Left lung (tissue), 10 donors: Measurements from ENCODE around the gene MGMT. TPM values are rescaled to one million over a fixed set of nuclear protein-coding genes. Genes with fewer than 3 reads are reported as not detected.
A peak's percentile ranks its signal among the peaks of the same experiment; 100 is the strongest.

Source experiments
- ATAC-seq: fragments of 200-7000 bp; cut with Tn5 transposase; one replicate; pipeline ENCODE4 v1.9.1; 2020; ENCODE audit warnings: moderate library complexity
- DNase-seq, 4 donors: peaks; one replicate each; pipeline ENCODE4 v3.0.0-alpha.2; 2013 to 2020
- H3K27ac ChIP-seq, 2 donors: fragments of 200-600 bp; sonication (generic) in 1 of 2; one replicate each; pipeline versions ENCODE4 v1.5.0 to v1.8.0; 2020 to 2021
- H3K27me3 ChIP-seq, 2 donors: fragments of 200-600 bp; sonication (generic) in 1 of 2; one replicate each; pipeline versions ENCODE4 v1.5.0 to v1.8.0; 2020 to 2021
- H3K36me3 ChIP-seq, 2 donors: fragments of 200-600 bp; sonication (generic) in 1 of 2; one replicate each; pipeline versions ENCODE4 v1.5.0 to v1.8.0; 2020 to 2021
- H3K4me1 ChIP-seq, 2 donors: fragments of 200-600 bp; one replicate each; pipeline ENCODE4 v1.8.0; 2021
- H3K4me3 ChIP-seq, 2 donors: fragments of 200-600 bp; sonication (generic) in 1 of 2; one replicate each; pipeline versions ENCODE4 v1.5.0 to v1.8.0; 2020 to 2021; ENCODE audit warnings: mild to moderate bottlenecking in 1 of 2
- H3K9me3 ChIP-seq, 2 donors: fragments of 200-600 bp; sonication (generic) in 1 of 2; one replicate each; pipeline versions ENCODE4 v1.5.0 to v1.8.0; 2020 to 2021
- intact Hi-C, 2 donors: fragments of 100-400 bp; cut with DNase I; formaldehyde crosslinking; loops; one replicate each; pipeline versions ENCODE4 v1.11.2 to v1.14.2; 2022
- polyA plus RNA-seq, 6 donors: library from polyadenylated mRNA; unstranded; fragments of 120-200 nt; gene quantifications; one replicate each; pipeline ENCODE4 v1.2.1, GENCODE V29; 2013; ENCODE audit not compliant: insufficient read length in 6 of 6
- total RNA-seq, 2 donors: library from RNA; stranded (reverse); fragmentation: NEBNext Ultra II Directional; extraction: Animal tissue kit (Norgen Biotek cat#: 25700); gene quantifications; one replicate each; pipeline ENCODE4 v1.2.1, GENCODE V29; 2021
- TF ChIP-seq, protein P1 (sequence below), 2 donors: fragments of 200-600 bp; sonication (generic) in 1 of 2; IDR thresholded peaks; one replicate each; pipeline versions ENCODE4 v1.5.0 to v1.8.0; 2021; ENCODE audit warnings: antibody characterized with exemption in 2 of 2
- donor health status: DM: no; HTN: yes; CAD: no.
- donor health status: DM: no; HTN: no; CAD: no.

Gene MGMT
- total and polyA plus RNA-seq, 8 donors, result 13.1 to 25.5 (median 17.0) TPM

DNA sequence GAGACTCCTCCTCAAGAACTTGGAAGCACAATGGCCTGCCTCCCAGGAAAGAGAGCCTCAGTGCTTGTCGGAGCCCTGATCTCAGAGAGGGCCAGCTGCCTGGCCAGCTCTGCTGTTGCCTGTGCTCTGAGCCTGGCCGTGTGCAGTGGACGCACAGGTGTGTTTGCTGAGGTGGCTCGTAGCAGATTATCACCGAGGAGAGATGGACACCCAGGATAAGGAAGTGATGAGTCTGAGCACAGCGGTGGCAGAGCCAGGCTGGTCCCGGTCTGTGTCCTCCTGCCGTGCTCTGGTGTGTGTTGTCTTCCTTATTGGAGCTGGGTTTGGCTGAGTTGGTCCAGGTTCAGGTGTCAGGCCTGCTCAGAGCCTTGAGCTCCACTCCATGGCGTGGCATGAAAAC is 288.6 kb downstream of the MGMT start:
- no peaks in the 10 kb centered on the region for H3K27me3 ChIP-seq
- peaks cover 0 to 30% of the 10 kb centered on the region in 2 donors for H3K9me3 ChIP-seq
- H3K36me3 ChIP-seq, result peaks cover 0 to 12% of the 10 kb centered on the region in 2 donors
- DNase-seq, result peak in 1 of 4 donors; percentile 55
- ATAC-seq, result no peak
- intact Hi-C loops, result no loop called here
- H3K4me3 ChIP-seq, result no peak overlapping the region
- H3K27ac ChIP-seq, result no peak overlapping the region
- H3K4me1 ChIP-seq, result peaks cover 0 to 7% of the 10 kb centered on the region in 2 donors
- TF ChIP-seq, protein P1, sequence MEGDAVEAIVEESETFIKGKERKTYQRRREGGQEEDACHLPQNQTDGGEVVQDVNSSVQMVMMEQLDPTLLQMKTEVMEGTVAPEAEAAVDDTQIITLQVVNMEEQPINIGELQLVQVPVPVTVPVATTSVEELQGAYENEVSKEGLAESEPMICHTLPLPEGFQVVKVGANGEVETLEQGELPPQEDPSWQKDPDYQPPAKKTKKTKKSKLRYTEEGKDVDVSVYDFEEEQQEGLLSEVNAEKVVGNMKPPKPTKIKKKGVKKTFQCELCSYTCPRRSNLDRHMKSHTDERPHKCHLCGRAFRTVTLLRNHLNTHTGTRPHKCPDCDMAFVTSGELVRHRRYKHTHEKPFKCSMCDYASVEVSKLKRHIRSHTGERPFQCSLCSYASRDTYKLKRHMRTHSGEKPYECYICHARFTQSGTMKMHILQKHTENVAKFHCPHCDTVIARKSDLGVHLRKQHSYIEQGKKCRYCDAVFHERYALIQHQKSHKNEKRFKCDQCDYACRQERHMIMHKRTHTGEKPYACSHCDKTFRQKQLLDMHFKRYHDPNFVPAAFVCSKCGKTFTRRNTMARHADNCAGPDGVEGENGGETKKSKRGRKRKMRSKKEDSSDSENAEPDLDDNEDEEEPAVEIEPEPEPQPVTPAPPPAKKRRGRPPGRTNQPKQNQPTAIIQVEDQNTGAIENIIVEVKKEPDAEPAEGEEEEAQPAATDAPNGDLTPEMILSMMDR (IDR thresholded peaks at IDR 0.05), result no peak

DNA sequence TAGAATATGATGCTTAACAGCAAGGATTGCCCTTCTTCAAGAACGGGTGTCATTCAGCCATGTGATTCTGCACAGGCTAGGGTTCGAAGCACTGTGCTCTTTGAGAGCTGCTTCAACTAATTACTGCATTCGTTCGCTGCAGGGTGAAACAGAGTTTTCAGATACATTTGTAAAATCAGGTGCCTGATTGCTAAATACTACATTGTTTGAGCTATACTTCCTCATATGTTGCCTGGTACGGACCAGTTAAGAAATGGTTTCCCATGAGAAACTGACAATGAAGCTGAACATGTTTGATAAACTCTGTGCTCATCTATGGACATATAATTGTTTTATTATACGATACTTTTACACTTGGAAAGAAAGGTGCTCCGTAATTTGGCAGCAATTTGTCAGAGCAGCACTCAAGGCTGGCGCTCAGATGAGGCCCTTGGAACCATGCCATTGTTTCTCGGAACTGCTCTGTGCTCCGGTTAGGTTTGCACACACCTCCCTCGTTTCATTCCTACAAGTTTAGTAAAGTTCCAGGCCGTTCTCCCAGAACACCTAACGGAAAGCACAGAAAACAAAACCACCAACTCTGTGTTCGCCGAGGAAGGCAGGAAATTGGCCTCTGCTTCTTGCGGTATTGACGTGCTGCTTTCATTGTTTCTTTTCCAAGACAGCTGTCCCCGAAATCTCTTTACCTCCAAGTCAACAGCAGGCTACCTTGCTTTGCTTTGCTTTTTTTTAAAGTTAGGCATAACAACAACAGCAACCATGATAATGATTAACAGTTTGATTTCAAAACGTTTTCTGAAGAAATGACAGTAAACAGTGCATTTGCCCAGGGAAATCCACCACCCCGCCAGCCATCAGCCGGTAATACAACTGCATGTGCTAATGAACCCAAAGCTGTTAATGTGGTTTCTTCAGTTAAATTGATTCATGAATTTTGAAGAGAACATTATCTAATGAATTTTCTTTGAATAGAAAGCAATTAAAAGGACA is 290.2 kb downstream of the MGMT start:
- H3K27ac ChIP-seq, result no peak overlapping the region
- intact Hi-C loops, result no loop called here
- peak; percentile 85 for ATAC-seq
- H3K27me3 ChIP-seq, result no peaks in the 10 kb centered on the region
- peaks cover 0 to 12% of the 10 kb centered on the region in 2 donors for H3K36me3 ChIP-seq
- peak overlapping the region in 1 of 2 donors; percentile 13 for H3K4me3 ChIP-seq
- TF ChIP-seq, protein P1 (IDR thresholded peaks at IDR 0.05), result no peak
- peaks cover 0 to 15% of the 10 kb centered on the region in 2 donors for H3K9me3 ChIP-seq
- DNase-seq, result peak in 3 of 4 donors; percentile 19 to 36 (median 20)
- H3K4me1 ChIP-seq, result peaks cover 0 to 7% of the 10 kb centered on the region in 2 donors

DNA sequence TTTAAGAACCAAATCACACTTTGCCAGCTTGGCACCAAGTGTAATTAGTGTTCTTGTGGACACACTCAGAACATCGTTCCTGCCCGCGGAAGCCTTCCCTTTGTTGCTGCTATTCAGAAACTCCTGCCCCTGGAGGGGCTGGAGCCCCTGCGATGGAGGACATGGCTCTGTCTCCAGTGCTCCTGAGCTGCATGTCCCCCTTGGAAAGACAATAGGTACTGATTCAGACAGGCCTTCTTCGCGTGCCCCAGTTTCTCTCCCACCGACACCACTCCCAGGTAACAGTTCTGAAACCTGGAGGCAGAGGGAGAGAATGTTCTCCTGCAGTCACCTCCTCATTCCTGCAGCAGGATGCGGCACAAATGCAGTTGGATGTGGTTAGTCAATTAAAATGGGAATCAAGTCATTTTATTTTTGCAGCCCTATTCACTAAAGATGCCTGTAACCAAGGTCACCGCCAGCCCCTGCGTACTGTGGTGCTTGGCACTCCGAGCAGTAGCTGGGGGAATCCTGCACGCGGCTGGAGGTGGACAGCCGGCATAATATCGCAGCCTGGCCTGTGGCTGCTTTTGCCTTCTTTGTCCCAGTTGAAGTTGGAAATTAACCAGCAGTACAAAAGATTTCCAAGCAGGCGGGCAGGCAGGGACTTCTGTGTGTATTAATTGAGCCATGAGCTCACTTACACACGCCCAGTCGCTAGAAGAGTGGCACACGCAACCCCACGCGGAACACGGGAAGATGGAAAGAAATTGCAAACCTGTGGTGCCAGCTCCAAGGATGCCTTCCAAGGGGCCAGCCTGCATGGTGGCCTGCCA is 291.4 kb downstream of the MGMT start:
- H3K27ac ChIP-seq, result no peak overlapping the region
- H3K27me3 ChIP-seq, result no peaks in the 10 kb centered on the region
- TF ChIP-seq, protein P1 (IDR thresholded peaks at IDR 0.05), result no peak
- no peak overlapping the region for H3K4me3 ChIP-seq
- ATAC-seq (no peak), DNase-seq (peak in 2 of 4 donors; percentile 23 to 39)
- H3K4me1 ChIP-seq, result peaks cover 0 to 7% of the 10 kb centered on the region in 2 donors
- H3K9me3 ChIP-seq, result peaks cover 0 to 7% of the 10 kb centered on the region in 2 donors
- intact Hi-C loops, result no loop called here
- H3K36me3 ChIP-seq, result peaks cover 0 to 12% of the 10 kb centered on the region in 2 donors

DNA sequence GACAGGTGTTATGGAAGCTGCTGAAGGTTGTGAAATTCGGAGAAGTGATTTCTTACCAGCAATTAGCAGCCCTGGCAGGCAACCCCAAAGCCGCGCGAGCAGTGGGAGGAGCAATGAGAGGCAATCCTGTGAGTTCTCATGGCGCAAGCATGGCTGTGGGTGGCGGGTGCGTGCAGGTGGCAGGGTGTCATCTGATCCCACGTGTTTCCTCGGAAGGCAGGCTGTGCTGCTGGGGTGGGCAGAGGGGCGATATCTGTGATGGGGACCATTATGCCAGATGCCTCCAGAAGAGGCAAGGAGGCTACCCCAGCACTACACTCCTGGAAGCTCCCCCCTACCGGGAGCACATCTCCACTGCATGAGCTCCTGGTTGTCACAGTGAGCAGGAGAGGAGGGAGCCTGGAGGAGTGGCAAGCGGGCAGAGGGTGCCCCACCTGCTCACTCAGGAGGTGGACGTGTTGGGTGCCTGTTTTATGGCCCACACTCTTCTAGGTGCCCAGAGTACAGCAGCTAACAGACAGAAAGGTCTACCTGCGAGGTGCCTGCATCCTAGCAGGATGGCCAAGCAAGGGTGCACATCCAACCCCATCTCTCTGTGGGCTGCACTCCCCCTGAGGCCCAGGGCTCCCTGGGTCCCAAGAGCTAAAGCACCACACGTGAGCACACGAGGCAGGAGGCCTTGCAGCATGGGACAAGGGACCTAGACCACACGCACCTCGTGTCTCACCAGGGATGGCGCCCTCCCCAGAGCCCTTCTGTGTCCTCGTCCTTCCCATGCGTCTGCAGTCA is 292.4 kb downstream of the MGMT start:
- Histone ChIP-seq H3K27ac (no peak overlapping the region), H3K4me3 (no peak overlapping the region), H3K36me3 (peaks cover 0 to 12% of the 10 kb centered on the region in 2 donors), H3K9me3 (peaks cover 0 to 2% of the 10 kb centered on the region in 2 donors), H3K27me3 (no peaks in the 10 kb centered on the region), H3K4me1 (peaks cover 0 to 7% of the 10 kb centered on the region in 2 donors)
- DNase-seq (peak in 2 of 4 donors; percentile 21 to 57), ATAC-seq (no peak)
- intact Hi-C loops, result no loop called here
- TF ChIP-seq, protein P1 (IDR thresholded peaks at IDR 0.05), result no peak
